Breast epithelium (tissue), 3 donors: Measurements from ENCODE around the gene CSMD2.

ENCODE experiments used
- POLR2A ChIP-seq: fragments of 450-650 bp; IDR thresholded peaks from one replicate; pipeline ENCODE4 v1.6.1; 2016; ENCODE audit warnings: antibody characterized with exemption, mild to moderate bottlenecking, moderate library complexity
- TF ChIP-seq, protein P1 (sequence below), 3 donors: fragments of 450-650 bp; IDR thresholded peaks; one replicate each; pipeline ENCODE4 v1.5.1; 2016 to 2017; ENCODE audit warnings: antibody characterized with exemption in 3 of 3, mild to moderate bottlenecking in 3 of 3, moderate library complexity in 3 of 3

DNA sequence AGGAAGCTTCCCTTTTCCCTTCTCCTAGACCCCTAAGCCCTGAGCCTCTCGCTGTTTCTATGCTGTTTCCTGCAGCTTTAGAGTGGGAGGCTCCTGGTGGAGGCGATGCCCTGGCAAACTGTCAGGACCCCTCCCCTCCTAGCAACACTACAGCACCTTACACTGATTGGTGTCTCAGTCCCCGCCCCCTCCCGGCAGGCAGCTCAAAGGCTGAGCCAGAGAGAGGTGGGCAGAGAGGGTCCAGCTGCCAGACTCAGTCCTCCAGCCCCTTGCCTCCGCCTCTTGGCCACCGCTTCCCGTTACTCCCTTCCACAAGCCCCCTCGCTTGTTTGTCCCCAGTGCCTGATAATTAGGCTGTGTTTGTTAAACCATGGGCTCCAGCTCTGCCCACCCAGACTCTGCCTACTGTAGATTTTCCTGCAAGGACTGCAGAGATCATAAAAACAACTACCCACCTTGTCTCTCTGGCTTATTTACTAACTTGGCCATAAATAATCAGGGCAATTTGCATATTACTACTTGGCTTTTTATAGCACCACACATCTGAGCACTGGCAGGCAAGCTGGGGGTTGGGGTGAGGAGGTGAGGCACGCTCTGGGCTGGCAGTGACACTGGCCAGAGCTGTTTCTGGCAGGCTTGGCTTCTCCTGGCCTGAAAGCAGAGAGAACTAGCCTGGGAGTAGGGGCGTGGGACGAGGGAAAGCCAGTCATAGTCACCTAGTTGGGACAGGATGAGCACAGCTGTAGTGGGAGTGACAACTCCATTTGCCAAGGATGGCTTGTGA lies 107.5 kb downstream of the CSMD2 start:
- TF ChIP-seq, protein P1, sequence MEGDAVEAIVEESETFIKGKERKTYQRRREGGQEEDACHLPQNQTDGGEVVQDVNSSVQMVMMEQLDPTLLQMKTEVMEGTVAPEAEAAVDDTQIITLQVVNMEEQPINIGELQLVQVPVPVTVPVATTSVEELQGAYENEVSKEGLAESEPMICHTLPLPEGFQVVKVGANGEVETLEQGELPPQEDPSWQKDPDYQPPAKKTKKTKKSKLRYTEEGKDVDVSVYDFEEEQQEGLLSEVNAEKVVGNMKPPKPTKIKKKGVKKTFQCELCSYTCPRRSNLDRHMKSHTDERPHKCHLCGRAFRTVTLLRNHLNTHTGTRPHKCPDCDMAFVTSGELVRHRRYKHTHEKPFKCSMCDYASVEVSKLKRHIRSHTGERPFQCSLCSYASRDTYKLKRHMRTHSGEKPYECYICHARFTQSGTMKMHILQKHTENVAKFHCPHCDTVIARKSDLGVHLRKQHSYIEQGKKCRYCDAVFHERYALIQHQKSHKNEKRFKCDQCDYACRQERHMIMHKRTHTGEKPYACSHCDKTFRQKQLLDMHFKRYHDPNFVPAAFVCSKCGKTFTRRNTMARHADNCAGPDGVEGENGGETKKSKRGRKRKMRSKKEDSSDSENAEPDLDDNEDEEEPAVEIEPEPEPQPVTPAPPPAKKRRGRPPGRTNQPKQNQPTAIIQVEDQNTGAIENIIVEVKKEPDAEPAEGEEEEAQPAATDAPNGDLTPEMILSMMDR (IDR thresholded peaks at IDR 0.05): no peak
- no peak for TF ChIP-seq POLR2A
